OCI-LY7 (cell line): Measurements from ENCODE around the gene ZNF79. TPM values are rescaled to one million over a fixed set of nuclear protein-coding genes. Genes with fewer than 3 reads are reported as not detected.

Experiments used
- BruUV-seq: library from RNA; stranded (reverse); fragments of 400-500 nt; replicated peaks from 2 replicates; lab custom pipeline; 2021; lab: Mats Ljungman, UMichigan
- CTCF ChIA-PET: fragments of 300-600 bp; sonication (Branson Sonifier 250); formaldehyde crosslinking; loops from one replicate; lab custom pipeline; 2022; ENCODE audit warnings: antibody characterized with exemption; ENCODE audit not compliant: unreplicated experiment; lab: Charles Lee
- POLR2A ChIA-PET: fragments of 300-600 bp; sonication (Branson Sonifier 250); formaldehyde crosslinking; loops from one replicate; lab custom pipeline; 2022; ENCODE audit warnings: antibody characterized with exemption; lab: Charles Lee
- DNase-seq: peaks from one replicate; pipeline ENCODE4 v3.0.0-alpha.2; 2015; ENCODE audit warnings: low spot score
- H2AFZ ChIP-seq: fragments of 200-600 bp; sonication (generic), shearing (Covaris generic); 2 replicates; pipeline ENCODE4 v1.6.1; 2014; ENCODE audit warnings: mild to moderate bottlenecking, antibody characterized with exemption, low read length, moderate library complexity
- H3K27ac ChIP-seq: fragments of 200-600 bp; sonication (generic); 2 replicates; pipeline ENCODE4 v1.5.1; 2014; ENCODE audit warnings: mixed run types, low read depth, mild to moderate bottlenecking, moderate library complexity, low read length, inconsistent platforms; ENCODE audit not compliant: poor library complexity, severe bottlenecking
- H3K36me3 ChIP-seq: fragments of 200-600 bp; sonication (generic); 2 replicates; pipeline ENCODE4 v1.6.1; 2014; ENCODE audit warnings: mild to moderate bottlenecking, antibody characterized with exemption, low read length, moderate library complexity, mixed read lengths; ENCODE audit not compliant: insufficient read depth
- H3K4me1 ChIP-seq: fragments of 200-600 bp; sonication (generic); 2 replicates; pipeline ENCODE4 v1.5.1; 2014; ENCODE audit warnings: mild to moderate bottlenecking, low read length; ENCODE audit not compliant: insufficient read depth, poor library complexity, severe bottlenecking
- H3K4me2 ChIP-seq: fragments of 200-600 bp; sonication (generic); 2 replicates; pipeline ENCODE4 v1.6.1; 2014; ENCODE audit warnings: mild to moderate bottlenecking, low read length
- H3K4me3 ChIP-seq: fragments of 200-600 bp; sonication (generic); 2 replicates; pipeline ENCODE4 v1.5.1; 2014; ENCODE audit warnings: mild to moderate bottlenecking, low read depth, low read length; ENCODE audit not compliant: poor library complexity, severe bottlenecking
- H3K79me2 ChIP-seq: fragments of 200-600 bp; sonication (generic); 2 replicates; pipeline ENCODE4 v1.6.1; 2016; ENCODE audit warnings: low read depth, mild to moderate bottlenecking, low read length, moderate library complexity, mixed read lengths; ENCODE audit not compliant: insufficient read depth
- H3K9me2 ChIP-seq: fragments of 200-600 bp; sonication (generic); 2 replicates; pipeline ENCODE4 v1.6.1; 2016; ENCODE audit warnings: mild to moderate bottlenecking, low read length, mixed read lengths; ENCODE audit not compliant: insufficient read depth
- H3K9me3 ChIP-seq: fragments of 200-600 bp; sonication (generic); 2 replicates; pipeline ENCODE4 v1.6.1; 2014; ENCODE audit warnings: mild to moderate bottlenecking, mixed run types, low read length, mixed read lengths
- H4K20me1 ChIP-seq: fragments of 200-600 bp; sonication (generic); 2 replicates; pipeline ENCODE4 v1.6.1; 2014; ENCODE audit warnings: mild to moderate bottlenecking, antibody characterized with exemption, low read length, moderate library complexity, mixed read lengths; ENCODE audit not compliant: insufficient read depth
- CTCF ChIP-seq: fragments of 200-600 bp; sonication (generic); conservative IDR thresholded peaks from 2 replicates; pipeline ENCODE4 v1.5.1; 2014; ENCODE audit warnings: mild to moderate bottlenecking, antibody characterized with exemption, low read length, moderate library complexity, mixed read lengths
- EZH2phosphoT487 ChIP-seq: fragments of 200-600 bp; sonication (generic); IDR thresholded peaks from 2 replicates; pipeline ENCODE4 v1.6.1; 2018; ENCODE audit warnings: low read depth, borderline replicate concordance, mild to moderate bottlenecking, mixed run types, antibody characterized with exemption, low read length, moderate library complexity, mixed read lengths
- intact Hi-C: fragments of 100-400 bp; cut with micrococcal nuclease; formaldehyde crosslinking; loops from one replicate; pipeline ENCODE4 v1.10.0; 2022; ENCODE audit not compliant: unreplicated experiment
- total RNA-seq, 2 experiments: library from RNA; depleted of rRNA in 1 of 2; stranded (reverse); fragments of >200 nt in 1 of 2; shearing (Covaris generic) in 1 of 2; gene quantifications; 2 replicates each; pipeline ENCODE4 v1.2.3, GENCODE V29; 2014 to 2022

Gene ZNF79
- total RNA-seq, 2 experiments from 2014 or later, result 9.4 to 14.9 TPM

GRCh38 chr9:127479507-127480081, 55.4 kb downstream of the ZNF79 start:
- BruUV-seq, result no TSS peak
- intact Hi-C loops, result no loop called here

GRCh38 chr9:127482662-127483061, 58.5 kb downstream of the ZNF79 start:
- Histone ChIP-seq H3K79me2 (no peaks in the 10 kb centered on the region), H3K27ac (no peak overlapping the region), H3K4me1 (no peaks in the 10 kb centered on the region), H3K9me3 (no peaks in the 10 kb centered on the region), H3K4me3 (no peak overlapping the region), H3K9me2 (no peaks in the 10 kb centered on the region), H4K20me1 (no peaks in the 10 kb centered on the region), H2AFZ (no peak overlapping the region), H3K36me3 (peaks cover 25% of the 10 kb centered on the region; the same call in 1 of the 2 replicates), H3K4me2 (no peak overlapping the region)
- TF ChIP-seq EZH2phosphoT487, result no peak
- no peak for TF ChIP-seq CTCF
- no peak for DNase-seq
- no TSS peak for BruUV-seq
- CTCF ChIA-PET, result no interaction called here
- POLR2A ChIA-PET, result no interaction called here
- intact Hi-C loops, result no loop called here

More at GRCh38 chr9:127479507-127480081, 55.4 kb downstream of the ZNF79 start:
- H3K9me3 ChIP-seq, result no peaks in the 10 kb centered on the region
- TF ChIP-seq EZH2phosphoT487 (no peak), CTCF (no peak)
- H4K20me1 ChIP-seq, result no peaks in the 10 kb centered on the region
- no peak overlapping the region for H3K27ac ChIP-seq
- ChIA-PET CTCF (no interaction called here), POLR2A (no interaction called here)
- H3K79me2 ChIP-seq, result no peaks in the 10 kb centered on the region
- H3K4me2 ChIP-seq, result no peak overlapping the region
- H3K36me3 ChIP-seq, result peaks cover 14% of the 10 kb centered on the region; the same call in 1 of the 2 replicates
- no peak overlapping the region for H2AFZ ChIP-seq
- H3K9me2 ChIP-seq, result no peaks in the 10 kb centered on the region
- H3K4me3 ChIP-seq, result no peak overlapping the region
- DNase-seq, result no peak
- H3K4me1 ChIP-seq, result no peaks in the 10 kb centered on the region

- Histone ChIP-seq H3K79me2 (no peaks in the 10 kb centered on the region), H3K4me3 (no peak overlapping the region), H3K36me3 (peaks cover 20% of the 10 kb centered on the region), H3K9me2 (no peaks in the 10 kb centered on the region), H3K4me2 (no peak overlapping the region), H2AFZ (no peak overlapping the region), H3K9me3 (no peaks in the 10 kb centered on the region), H3K27ac (no peak overlapping the region), H4K20me1 (no peaks in the 10 kb centered on the region), H3K4me1 (no peaks in the 10 kb centered on the region)
- CTCF ChIA-PET, result no interaction called here
- POLR2A ChIA-PET, result no interaction called here
- TF ChIP-seq CTCF, result no peak
- no peak for TF ChIP-seq EZH2phosphoT487
- no peak for DNase-seq
- intact Hi-C loops, result no loop called here
- no TSS peak for BruUV-seq
Measured at GRCh38 chr9:127485995-127486394, 61.8 kb downstream of the ZNF79 start.
